Measurements from ENCODE around the gene TAS1R3. TPM values are rescaled to one million over a fixed set of nuclear protein-coding genes. Genes with fewer than 3 reads are reported as not detected.

Gene TAS1R3
- total and polyA plus RNA-seq, 2 of the 4 experiments (the other 2 are of a cell fraction): under 0.01 to 0.05 TPM

- Histone ChIP-seq H3K4ac (ENCODE audit: low read depth, low read length) (peak within 1 kb of the TSS; percentile 72), H3K36me3 (ENCODE audit: control insufficient read depth, insufficient read depth, low read length) (peaks cover 14% of the 10 kb centered on the region), H3K18ac (ENCODE audit: low read depth, low read length) (no peak within 1 kb of the TSS), H2AK9ac (replicated peaks; ENCODE audit: low read depth, low read length, poor library complexity) (peak within 1 kb of the TSS; percentile 99), H2BK120ac (ENCODE audit: low read depth, low read length) (no peak within 1 kb of the TSS), H3K4me2 (ENCODE audit: low read depth, low read length) (peak within 1 kb of the TSS; percentile 91), H2AFZ (replicated peaks; ENCODE audit: low read length, poor library complexity) (peak within 1 kb of the TSS; percentile 96), H3K23ac (ENCODE audit: low read depth, low read length) (peak within 1 kb of the TSS; percentile 51), H4K8ac (ENCODE audit: low read depth in 2 of 2, low read length in 2 of 2) (peak within 1 kb of the TSS; percentile 74 to 88; a peak in 3 of 4 replicates), H3K27ac (ENCODE audit: insufficient read depth, low read length) (peak within 1 kb of the TSS; percentile 76), H3K27me3 (ENCODE audit: control insufficient read depth, insufficient read depth, low read length) (no peaks in the 10 kb centered on the region), H3K56ac (ENCODE audit: extremely low read depth, insufficient read depth, low read length) (peak within 1 kb of the TSS; percentile 1; the same call in 1 of the 2 replicates), H2BK15ac (ENCODE audit: low read depth, low read length) (no peak within 1 kb of the TSS), H3K4me3 (ENCODE audit: insufficient read depth, low read depth, low read length) (peak within 1 kb of the TSS; percentile 99), H3K9me3 (ENCODE audit: control insufficient read depth, insufficient read depth, low read length) (no peaks in the 10 kb centered on the region), H4K5ac (ENCODE audit: low read depth, low read length) (peak within 1 kb of the TSS; percentile 61), H2BK20ac (ENCODE audit: low read depth, low read length) (no peak within 1 kb of the TSS), H3K9ac (ENCODE audit: low read depth, low read length) (peak within 1 kb of the TSS; percentile 90), H3K79me1 (ENCODE audit: low read depth in 1 of 2, low read length in 2 of 2) (peaks cover 3 to 58% of the 10 kb centered on the region in 2 experiments; a peak in 2 of 4 replicates), H3K9me1 (ENCODE audit: insufficient read depth, low read length) (peaks cover 4% of the 10 kb centered on the region), H2BK5ac (ENCODE audit: low read depth, low read length, poor library complexity, severe bottlenecking) (peak within 1 kb of the TSS; percentile 69), H4K20me1 (ENCODE audit: insufficient read depth, low read length) (peaks cover 53% of the 10 kb centered on the region), H3K4me1 (ENCODE audit: control insufficient read depth, insufficient read depth, low read length) (peaks cover 7% of the 10 kb centered on the region; the same call in 1 of the 2 replicates), H3K14ac (replicated peaks; ENCODE audit: low read depth, low read length) (peak within 1 kb of the TSS; percentile 45), H2AK5ac (ENCODE audit: low read depth, low read length) (peak within 1 kb of the TSS; percentile 85), H4K91ac (ENCODE audit: insufficient read depth, low read depth, low read length) (peak within 1 kb of the TSS; percentile 75)
- intact Hi-C loops (cut with micrococcal nuclease): no loop called here
- dilution Hi-C loops (cut with HindIII; ENCODE audit: low sequenced_read_pairs, unreplicated experiment): no loop called here
- no TSS peak for BruUV-seq (replicated peaks)
- peak; percentile 85 for DNase-seq
- TF ChIP-seq MAZ (IDR thresholded peaks at IDR 0.05; ENCODE audit: borderline replicate concordance, low read depth, low read length) (0 out of 2 replicates have a peak, but pooled peaks have one; percentile 23), POLR2A (IDR thresholded peaks at IDR 0.05; ENCODE audit: low read depth, low read length) (peak; percentile 81), SMC3 (IDR thresholded peaks at IDR 0.05; ENCODE audit: low read depth, low read length) (no peak), MXI1 (IDR thresholded peaks at IDR 0.05; ENCODE audit: borderline replicate concordance, low read depth, low read length) (peak; percentile 42; the same call in 1 of the 2 replicates), CHD1 (IDR thresholded peaks at IDR 0.05; ENCODE audit: low read depth, low read length) (no peak), RAD21 (IDR thresholded peaks at IDR 0.05; ENCODE audit: low read length) (no peak)
- peak; percentile 90 for ATAC-seq (ENCODE audit: low read depth)
- POLR2A ChIA-PET (ENCODE audit: unreplicated experiment): no interaction called here
- WGBS, 2 experiments (ENCODE audit: extremely low coverage in 2 of 2, insufficient read length in 1 of 2): 2% methylated on average over 38 of the region's 84 CpGs; no CpG with 5 or more reads in 1 of the 2 experiments
- in situ Hi-C loops (cut with MboI; ENCODE audit: low sequenced_read_pairs): no loop called here
- CTCF ChIA-PET: no interaction called here
Measured at GRCh38 chr1:1324524-1325287, 6.4 kb upstream of the TAS1R3 start, which contains the start of the genes CPTP and INTS11. TSS of gene CPTP (plus strand) at chr1:1324802. CDS start at chr1:1326911, 2,109 bp downstream. TSS of gene INTS11 (minus strand) at chr1:1324660. CDS start at chr1:1324608, 52 bp downstream.
